ENCODE results near the gene DST. TPM values are rescaled to one million over a fixed set of nuclear protein-coding genes. Genes with fewer than 3 reads are reported as not detected.

DST gene
- total and polyA plus RNA-seq, 2 of the 8 experiments (the other 6 are each of a cell fraction or from before 2014, with no cell fraction given): 49.4 to 116 TPM

DNA sequence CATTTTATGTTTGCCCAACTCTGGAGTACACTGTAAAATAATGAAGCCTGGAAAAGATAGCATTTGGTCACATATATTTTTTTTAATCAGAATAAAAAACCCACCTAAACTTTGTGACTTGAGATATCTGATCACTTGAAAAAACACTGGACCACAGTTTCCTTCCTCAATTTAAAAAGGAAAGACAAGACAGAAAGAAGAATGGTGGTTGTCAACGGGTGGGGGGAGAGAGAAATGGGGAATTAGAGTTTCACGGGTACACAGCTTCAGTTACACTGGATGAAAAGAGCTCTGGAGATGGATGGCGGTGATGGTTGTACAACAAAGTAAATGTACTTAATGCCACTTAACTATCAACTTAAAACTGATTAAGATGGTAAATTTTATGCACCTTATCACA, 14.7 kb upstream of the DST start (continued):
- TF ChIP-seq ASH2L (IDR thresholded peaks at IDR 0.05; ENCODE audit: low read length): no peak
- TF ChIP-seq JUND (IDR thresholded peaks at IDR 0.05; ENCODE audit: low read length): no peak
- no peak for TF ChIP-seq CREB1 (IDR thresholded peaks at IDR 0.05)
